Trophoblast cell (in vitro differentiated cells and primary cell): ENCODE results near the gene C13orf46.
A peak's percentile ranks its signal among the peaks of the same experiment; 100 is the strongest.

Experiments
- DNase-seq, 2 donors: peaks; one replicate each; pipeline ENCODE4 v3.0.0-alpha.2; 2016
- H2AFZ ChIP-seq: 2 replicates; pipeline ENCODE4 v1.6.1; 2013; ENCODE audit warnings: low read length, moderate library complexity, mild to moderate bottlenecking; ENCODE audit not compliant: insufficient read depth, poor library complexity
- H2AK5ac ChIP-seq: 2 replicates; pipeline ENCODE4 v1.6.1; 2013; ENCODE audit warnings: mild to moderate bottlenecking, low read length
- H2BK120ac ChIP-seq: 2 replicates; pipeline ENCODE4 v1.6.1; 2013; ENCODE audit warnings: low read length, mild to moderate bottlenecking, moderate library complexity; ENCODE audit not compliant: insufficient read depth, poor library complexity
- H2BK12ac ChIP-seq: 2 replicates; pipeline ENCODE4 v1.6.1; 2013; ENCODE audit warnings: mild to moderate bottlenecking, low read length, moderate library complexity
- H2BK5ac ChIP-seq: 2 replicates; pipeline ENCODE4 v1.6.1; 2013; ENCODE audit warnings: low read length, low read depth, moderate library complexity, mild to moderate bottlenecking; ENCODE audit not compliant: poor library complexity
- H3K14ac ChIP-seq: 2 replicates; pipeline ENCODE4 v1.6.1; 2013; ENCODE audit warnings: mild to moderate bottlenecking, low read length
- H3K18ac ChIP-seq: 2 replicates; pipeline ENCODE4 v1.6.1; 2013; ENCODE audit warnings: mild to moderate bottlenecking, low read length
- H3K23ac ChIP-seq: 2 replicates; pipeline ENCODE4 v1.6.1; 2013; ENCODE audit warnings: low read length
- H3K27ac ChIP-seq: 2 replicates; pipeline ENCODE4 v1.5.1; 2013; ENCODE audit warnings: low read depth, mild to moderate bottlenecking, inconsistent platforms, low read length, moderate library complexity
- H3K27me3 ChIP-seq: 2 replicates; pipeline ENCODE4 v1.6.1; 2013; ENCODE audit warnings: inconsistent platforms, mild to moderate bottlenecking, low read length, moderate library complexity; ENCODE audit not compliant: insufficient read depth
- H3K36me3 ChIP-seq, 2 experiments: 1 replicate in 1 of 2; 2 replicates in 1 of 2; pipeline ENCODE4 v1.6.1; 2013; ENCODE audit warnings: low read length in 2 of 2, mild to moderate bottlenecking in 2 of 2, moderate library complexity in 1 of 2; ENCODE audit not compliant: insufficient read depth in 2 of 2, control insufficient read depth in 1 of 2
- H3K4ac ChIP-seq: 2 replicates; pipeline ENCODE4 v1.6.1; 2013; ENCODE audit warnings: low read depth, mild to moderate bottlenecking, low read length, moderate library complexity
- H3K4me1 ChIP-seq, 2 experiments: 1 replicate in 1 of 2; 2 replicates in 1 of 2; pipeline ENCODE4 v1.6.1; 2013; ENCODE audit warnings: low read length in 2 of 2, mild to moderate bottlenecking in 2 of 2, moderate library complexity in 1 of 2; ENCODE audit not compliant: insufficient read depth in 2 of 2, control insufficient read depth in 1 of 2
- H3K4me2 ChIP-seq: 2 replicates; pipeline ENCODE4 v1.6.1; 2013; ENCODE audit warnings: inconsistent platforms, mild to moderate bottlenecking, low read length, moderate library complexity
- H3K4me3 ChIP-seq: 2 replicates; pipeline ENCODE4 v1.5.1; 2013; ENCODE audit warnings: mild to moderate bottlenecking, low read depth, low read length, inconsistent platforms
- H3K79me1 ChIP-seq: one replicate; pipeline ENCODE4 v1.6.1; 2013; ENCODE audit warnings: low read length
- H3K79me2 ChIP-seq: 2 replicates; pipeline ENCODE4 v1.6.1; 2013; ENCODE audit warnings: low read length, mild to moderate bottlenecking; ENCODE audit not compliant: control insufficient read depth, insufficient read depth, poor library complexity
- H3K9ac ChIP-seq: 2 replicates; pipeline ENCODE4 v1.6.1; 2013; ENCODE audit warnings: mild to moderate bottlenecking, low read length
- H3K9me3 ChIP-seq: 2 replicates; pipeline ENCODE4 v1.6.1; 2013; ENCODE audit warnings: low read depth, mild to moderate bottlenecking, control low read depth, inconsistent platforms, low read length; ENCODE audit not compliant: insufficient read depth
- H4K12ac ChIP-seq: 2 replicates; pipeline ENCODE4 v1.6.1; 2013; ENCODE audit warnings: low read depth, mild to moderate bottlenecking, low read length, moderate library complexity
- H4K8ac ChIP-seq: 2 replicates; pipeline ENCODE4 v1.6.1; 2013; ENCODE audit warnings: low read depth, mild to moderate bottlenecking, low read length, moderate library complexity
- H4K91ac ChIP-seq: one replicate; pipeline ENCODE4 v1.6.1; 2013; ENCODE audit warnings: low read depth, mild to moderate bottlenecking, low read length, moderate library complexity
- WGBS: extraction: QIAGEN DNeasy Blood & Tissue Kit; methylation state at CpG from one replicate; pipeline ENCODE4 v1.1.7; 2013; ENCODE audit warnings: missing lambda C conversion rate; ENCODE audit not compliant: insufficient read length, insufficient coverage; ENCODE audit errors: extremely low coverage; 5-methylcytosine and 5-hydroxymethylcytosine counted together

Gene C13orf46

DNA sequence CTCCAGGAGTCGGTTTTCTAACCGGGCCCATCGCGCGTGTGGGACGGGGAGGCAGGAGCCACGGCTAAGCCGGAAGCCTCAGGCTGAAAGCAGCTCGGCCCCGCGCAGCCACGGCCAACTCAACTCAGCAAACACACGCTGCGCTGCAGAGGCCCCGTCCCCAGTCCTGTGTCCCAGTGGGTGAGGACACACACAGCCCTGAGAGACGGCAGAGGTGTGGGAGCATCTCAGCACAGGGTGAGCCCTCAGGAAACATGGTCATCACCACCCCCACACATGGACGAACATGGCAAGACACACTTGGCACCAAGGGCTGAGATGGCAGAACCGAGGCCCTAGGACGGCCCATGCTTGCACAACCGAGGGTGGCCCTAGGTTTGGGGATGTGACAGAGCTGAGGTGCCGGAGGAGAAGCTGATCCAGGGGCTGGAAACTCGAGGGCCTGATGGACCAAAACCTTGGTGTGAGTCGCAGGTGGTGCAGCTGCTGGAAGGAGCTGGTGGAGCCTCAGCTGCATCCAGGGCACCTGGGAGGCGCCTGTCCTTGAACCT is 29.0 kb upstream of the C13orf46 start:
- no peak overlapping the region for H2BK5ac ChIP-seq
- no peak overlapping the region for H2BK120ac ChIP-seq
- H2AK5ac ChIP-seq: no peak overlapping the region
- no peak overlapping the region for H3K14ac ChIP-seq
- no peak overlapping the region for H4K91ac ChIP-seq
- no peak overlapping the region for H4K12ac ChIP-seq
- H3K9ac ChIP-seq: no peak overlapping the region
- H3K18ac ChIP-seq: no peak overlapping the region
- peak overlapping the region; percentile 1 for H3K4me3 ChIP-seq
- no peak for DNase-seq
- H3K23ac ChIP-seq: no peak overlapping the region
- WGBS: no CpG with 5 or more reads among the region's 24 CpGs
- no peaks in the 10 kb centered on the region for H3K4me1 ChIP-seq
- peaks cover 12 to 44% of the 10 kb centered on the region in 2 experiments for H3K36me3 ChIP-seq
- H3K4me2 ChIP-seq: no peak overlapping the region
- H3K4ac ChIP-seq: no peak overlapping the region
- H3K27me3 ChIP-seq: no peaks in the 10 kb centered on the region
- H2BK12ac ChIP-seq: no peak overlapping the region
- no peak overlapping the region for H2AFZ ChIP-seq
- no peaks in the 10 kb centered on the region for H3K79me2 ChIP-seq
- H3K79me1 ChIP-seq: no peaks in the 10 kb centered on the region
- H3K27ac ChIP-seq: no peak overlapping the region
- no peak overlapping the region for H4K8ac ChIP-seq
- H3K9me3 ChIP-seq: peaks cover 4% of the 10 kb centered on the region

- H3K4me1 ChIP-seq: no peaks in the 10 kb centered on the region
- WGBS: no CpG with 5 or more reads among the region's 27 CpGs
- no peak overlapping the region for H3K4ac ChIP-seq
- H3K9ac ChIP-seq: no peak overlapping the region
- no peaks in the 10 kb centered on the region for H3K79me2 ChIP-seq
- no peak overlapping the region for H2AFZ ChIP-seq
- no peak overlapping the region for H4K8ac ChIP-seq
- H3K79me1 ChIP-seq: no peaks in the 10 kb centered on the region
- H3K23ac ChIP-seq: no peak overlapping the region
- no peak for DNase-seq
- H3K36me3 ChIP-seq: peaks cover 12 to 44% of the 10 kb centered on the region in 2 experiments
- no peak overlapping the region for H2BK5ac ChIP-seq
- H3K18ac ChIP-seq: no peak overlapping the region
- no peak overlapping the region for H3K27ac ChIP-seq
- H3K4me2 ChIP-seq: no peak overlapping the region
- no peaks in the 10 kb centered on the region for H3K27me3 ChIP-seq
- H2BK120ac ChIP-seq: no peak overlapping the region
- no peak overlapping the region for H4K91ac ChIP-seq
- no peak overlapping the region for H2BK12ac ChIP-seq
- no peak overlapping the region for H3K14ac ChIP-seq
- peaks cover 4% of the 10 kb centered on the region for H3K9me3 ChIP-seq
- H3K4me3 ChIP-seq: no peak overlapping the region
- H4K12ac ChIP-seq: no peak overlapping the region
- no peak overlapping the region for H2AK5ac ChIP-seq
Observed at GRCh38 chr13:114002009-114002544, 28.2 kb upstream of the C13orf46 start.

GRCh38 chr13:114001331-114002008 is 27.6 kb upstream of the C13orf46 start:
- no peaks in the 10 kb centered on the region for H3K27me3 ChIP-seq
- no peak overlapping the region for H4K12ac ChIP-seq
- no peaks in the 10 kb centered on the region for H3K4me1 ChIP-seq
- H3K9me3 ChIP-seq: peaks cover 4% of the 10 kb centered on the region
- no peaks in the 10 kb centered on the region for H3K79me2 ChIP-seq
- H3K14ac ChIP-seq: no peak overlapping the region
- no CpG with 5 or more reads among the region's 46 CpGs for WGBS
- peaks cover 16 to 46% of the 10 kb centered on the region in 2 experiments for H3K36me3 ChIP-seq
- H3K4ac ChIP-seq: no peak overlapping the region
- H2BK5ac ChIP-seq: no peak overlapping the region
- no peak overlapping the region for H4K91ac ChIP-seq
- no peak overlapping the region for H3K4me3 ChIP-seq
- no peak overlapping the region for H3K18ac ChIP-seq
- H3K79me1 ChIP-seq: no peaks in the 10 kb centered on the region
- H2AK5ac ChIP-seq: no peak overlapping the region
- H3K27ac ChIP-seq: no peak overlapping the region
- no peak overlapping the region for H4K8ac ChIP-seq
- no peak overlapping the region for H2BK12ac ChIP-seq
- H2AFZ ChIP-seq: no peak overlapping the region
- no peak overlapping the region for H3K23ac ChIP-seq
- no peak overlapping the region for H3K4me2 ChIP-seq
- H3K9ac ChIP-seq: no peak overlapping the region
- DNase-seq: no peak
- no peak overlapping the region for H2BK120ac ChIP-seq

DNA sequence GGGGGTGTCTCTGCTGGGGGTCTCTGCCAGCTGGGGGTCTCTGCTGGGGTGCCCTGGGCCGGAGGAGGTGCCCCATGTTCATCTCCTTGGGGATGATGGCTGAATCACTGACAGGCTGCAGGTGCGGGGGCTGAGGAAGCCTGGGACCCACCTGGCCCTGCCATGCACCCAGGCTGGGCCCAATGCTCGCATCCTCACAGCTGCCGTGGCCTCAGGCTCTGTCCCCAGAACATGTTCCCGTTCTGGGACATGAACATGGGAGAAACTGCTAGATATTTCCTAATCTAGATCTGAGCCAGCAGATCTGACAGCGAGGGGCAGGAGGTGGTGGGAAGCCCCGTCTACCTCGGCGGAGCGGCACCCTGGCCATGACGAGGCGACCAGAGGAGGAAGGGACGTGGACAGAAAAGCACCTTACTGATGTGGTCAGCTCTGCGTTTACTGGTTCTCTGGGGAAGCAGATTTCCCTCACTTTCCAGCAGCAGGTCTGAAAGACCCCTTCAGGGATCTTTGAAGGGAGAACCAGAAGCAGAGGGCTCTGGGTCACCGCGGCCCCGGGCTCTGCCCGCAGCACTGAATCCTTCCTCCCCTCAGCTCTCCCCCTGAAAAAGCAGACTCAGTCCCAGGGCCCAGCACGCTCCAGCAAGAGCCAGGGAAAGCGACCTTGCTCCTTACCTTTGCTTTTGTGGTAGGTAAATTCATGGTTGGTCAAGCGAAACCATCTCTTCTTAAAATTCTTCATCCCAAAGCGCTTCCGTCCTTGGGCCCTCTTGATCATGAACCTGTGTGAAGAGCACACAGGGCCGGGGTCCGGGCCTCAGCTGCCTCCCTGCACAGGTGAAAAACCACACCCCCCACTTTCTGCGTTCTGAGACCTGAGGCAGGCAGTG is 26.5 kb upstream of the C13orf46 start:
- H3K9me3 ChIP-seq: peaks cover 4% of the 10 kb centered on the region
- no peak overlapping the region for H2BK5ac ChIP-seq
- peaks cover 22 to 51% of the 10 kb centered on the region in 2 experiments for H3K36me3 ChIP-seq
- no peak overlapping the region for H3K4me3 ChIP-seq
- no peak overlapping the region for H4K12ac ChIP-seq
- H3K4me2 ChIP-seq: no peak overlapping the region
- no peak overlapping the region for H4K91ac ChIP-seq
- no peak overlapping the region for H3K23ac ChIP-seq
- H3K79me2 ChIP-seq: no peaks in the 10 kb centered on the region
- no CpG with 5 or more reads among the region's 26 CpGs for WGBS
- H3K18ac ChIP-seq: no peak overlapping the region
- no peak overlapping the region for H2BK120ac ChIP-seq
- no peak overlapping the region for H3K9ac ChIP-seq
- no peak for DNase-seq
- no peaks in the 10 kb centered on the region for H3K27me3 ChIP-seq
- no peak overlapping the region for H4K8ac ChIP-seq
- H3K4me1 ChIP-seq: no peaks in the 10 kb centered on the region
- no peak overlapping the region for H2AK5ac ChIP-seq
- H3K4ac ChIP-seq: no peak overlapping the region
- H2BK12ac ChIP-seq: no peak overlapping the region
- no peak overlapping the region for H3K27ac ChIP-seq
- no peak overlapping the region for H3K14ac ChIP-seq
- H3K79me1 ChIP-seq: no peaks in the 10 kb centered on the region
- H2AFZ ChIP-seq: no peak overlapping the region
